Naive thymus-derived CD4-positive, alpha-beta T cell (primary cell): ENCODE data around the gene TOPAZ1. TPM values are rescaled to one million over a fixed set of nuclear protein-coding genes. Genes with fewer than 3 reads are reported as not detected.

Experiments used
- ATAC-seq: fragments of 150-1000 bp; cut with Tn5 transposase; 2 replicates; pipeline ENCODE4 v1.10.0; 2021; ENCODE audit warnings: mild to moderate bottlenecking, moderate library complexity
- CTCF ChIA-PET: fragments of 350-600 bp; sonication (Branson Sonifier 250); formaldehyde crosslinking; loops from one replicate; lab custom pipeline; 2021; ENCODE audit warnings: antibody characterized with exemption; lab: Charles Lee
- POLR2A ChIA-PET: fragments of 350-600 bp; sonication (Branson Sonifier 250); formaldehyde crosslinking; loops from one replicate; lab custom pipeline; 2021; ENCODE audit warnings: antibody characterized with exemption, inconsistent platforms; lab: Charles Lee
- DNase-seq, 9 donors: peaks; one replicate each; pipeline versions ENCODE4 v3.0.0 to v3.0.0-alpha.2; 2020 to 2022; ENCODE audit warnings: mixed read lengths in 1 of 9
- H3K27ac ChIP-seq: one replicate; pipeline ENCODE4 v1.7.0; 2013; ENCODE audit warnings: mild to moderate bottlenecking, low read depth, low read length, moderate library complexity
- H3K27me3 ChIP-seq, 2 donors: one replicate each; pipeline ENCODE4 v1.7.0; 2013; ENCODE audit warnings: low read length in 2 of 2, mild to moderate bottlenecking in 2 of 2, moderate library complexity in 2 of 2; ENCODE audit not compliant: control insufficient read depth in 2 of 2, insufficient read depth in 2 of 2
- H3K36me3 ChIP-seq, 3 experiments: 1 replicate in 2 of 3; 2 replicates in 1 of 3; pipeline ENCODE4 v1.7.0; 2013; ENCODE audit warnings: low read length in 3 of 3, mild to moderate bottlenecking in 3 of 3, moderate library complexity in 1 of 3; ENCODE audit not compliant: insufficient read depth in 3 of 3, control insufficient read depth in 2 of 3
- H3K4me1 ChIP-seq, 2 donors: one replicate each; pipeline ENCODE4 v1.7.0; 2013; ENCODE audit warnings: low read length in 2 of 2, mild to moderate bottlenecking in 2 of 2, moderate library complexity in 1 of 2; ENCODE audit not compliant: control insufficient read depth in 2 of 2, insufficient read depth in 2 of 2
- H3K4me3 ChIP-seq: 2 replicates; pipeline ENCODE4 v1.7.0; 2013; ENCODE audit warnings: mild to moderate bottlenecking, low read length
- H3K9me3 ChIP-seq, 3 experiments: 1 replicate in 2 of 3; 2 replicates in 1 of 3; pipeline ENCODE4 v1.7.0; 2013; ENCODE audit warnings: low read length in 3 of 3; ENCODE audit not compliant: control insufficient read depth in 2 of 3
- H3K27ac Mint-ChIP-seq, 9 donors: one replicate each; pipeline ENCODE4 v1.8.0; 2020 to 2022; ENCODE audit warnings: mixed read lengths in 9 of 9, mild to moderate bottlenecking in 8 of 9, moderate library complexity in 5 of 9, inconsistent platforms in 2 of 9
- H3K27me3 Mint-ChIP-seq, 5 donors: one replicate each; pipeline ENCODE4 v1.8.0; 2021 to 2022; ENCODE audit warnings: mixed read lengths in 5 of 5, mild to moderate bottlenecking in 1 of 5
- H3K36me3 Mint-ChIP-seq, 5 donors: one replicate each; pipeline ENCODE4 v1.8.0; 2020 to 2022; ENCODE audit warnings: mixed read lengths in 5 of 5, mild to moderate bottlenecking in 3 of 5, inconsistent platforms in 1 of 5
- H3K4me1 Mint-ChIP-seq, 7 donors: one replicate each; pipeline ENCODE4 v1.8.0; 2020 to 2022; ENCODE audit warnings: mixed read lengths in 7 of 7, mild to moderate bottlenecking in 3 of 7, inconsistent platforms in 1 of 7
- H3K4me3 Mint-ChIP-seq, 10 donors: one replicate each; pipeline ENCODE4 v1.8.0; 2020 to 2022; ENCODE audit warnings: mild to moderate bottlenecking in 10 of 10, mixed read lengths in 10 of 10, moderate library complexity in 6 of 10, inconsistent platforms in 2 of 10
- H3K9me3 Mint-ChIP-seq, 11 donors: one replicate each; pipeline ENCODE4 v1.8.0; 2020 to 2022; ENCODE audit warnings: mixed read lengths in 11 of 11, mild to moderate bottlenecking in 4 of 11, inconsistent platforms in 1 of 11, moderate library complexity in 1 of 11
- intact Hi-C, 2 donors: fragments of 100-400 bp; cut with micrococcal nuclease; formaldehyde crosslinking; loops; one replicate each; pipeline ENCODE4 v1.15.1; 2023
- polyA plus RNA-seq, 2 donors: library from polyadenylated mRNA; unstranded; fragments of 300-500 nt; fragmentation: Illumina TruSeq; gene quantifications; one replicate each; pipeline ENCODE4 v1.2.3, GENCODE V29; 2021
- total RNA-seq, 6 experiments: library from RNA in 5 of 6; stranded (reverse) in 5 of 6; gene quantifications; 1 replicate in 5 of 6; 2 replicates in 1 of 6; pipeline ENCODE4 v1.2.3 and lab custom pipeline; 2021 to 2026

The TOPAZ1 gene
- total and polyA plus RNA-seq, 7 experiments from 2014 or later: not detected

DNA sequence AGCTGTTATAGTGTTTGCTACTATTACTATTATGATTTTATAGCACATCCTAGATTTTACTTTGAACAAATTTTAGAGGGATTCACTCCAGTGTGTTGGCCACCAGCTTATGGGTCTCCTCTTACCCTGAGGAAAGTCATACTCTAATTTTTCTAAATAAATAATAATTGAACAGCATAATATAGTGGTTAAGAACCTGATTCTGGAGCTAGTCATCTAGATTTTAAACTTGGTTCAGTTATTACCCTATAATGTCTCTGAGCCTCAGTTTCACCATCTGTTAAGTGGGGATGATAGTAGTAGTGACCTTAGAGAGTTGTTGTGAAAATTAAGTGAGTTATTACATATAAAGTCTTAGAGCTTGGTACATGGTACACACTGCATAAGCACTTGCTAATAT, 30.7 kb upstream of the TOPAZ1 start:
- CTCF ChIA-PET: no interaction called here
- DNase-seq (no peak), ATAC-seq (no peak)
- intact Hi-C loops: no loop called here
- Histone ChIP-seq H3K9me3 (no peaks in the 10 kb centered on the region), H3K4me1 (peaks cover 0 to 18% of the 10 kb centered on the region in 2 donors), H3K27ac (no peak overlapping the region), H3K36me3 (no peaks in the 10 kb centered on the region), H3K27me3 (peaks cover 0 to 6% of the 10 kb centered on the region in 2 donors), H3K4me3 (no peak overlapping the region)
- Mint-ChIP-seq H3K9me3 (peaks cover 0 to 10% (median 4%) of the 10 kb centered on the region in 11 donors), H3K27me3 (peaks cover 31 to 73% (median 43%) of the 10 kb centered on the region in 5 donors), H3K4me1 (peaks cover 9 to 34% (median 23%) of the 10 kb centered on the region in 7 donors), H3K36me3 (no peaks in the 10 kb centered on the region), H3K4me3 (no peak overlapping the region), H3K27ac (no peak overlapping the region)
- POLR2A ChIA-PET: no interaction called here

DNA sequence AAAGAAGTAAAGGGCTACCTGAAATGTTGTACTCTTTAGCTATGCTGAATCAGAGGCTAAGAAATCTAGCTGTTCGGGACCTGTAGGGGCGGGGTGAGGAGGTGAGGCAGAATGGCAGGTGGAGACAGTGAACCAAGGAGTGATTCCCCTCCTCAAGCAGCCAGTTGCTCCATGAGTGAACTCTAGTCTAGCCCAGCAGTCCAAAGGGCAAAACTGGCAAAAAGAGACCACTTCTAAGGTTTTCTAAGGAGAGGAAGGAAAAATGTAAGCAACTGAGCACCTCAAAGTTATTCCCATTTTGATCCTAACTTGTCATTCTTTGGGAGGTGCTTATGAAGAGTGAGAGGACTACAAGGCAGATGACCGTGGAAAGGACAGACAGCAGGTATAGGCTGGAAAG, 19.3 kb upstream of the TOPAZ1 start:
- no peaks in the 10 kb centered on the region for H3K9me3 ChIP-seq
- Mint-ChIP-seq H3K4me3 (no peak overlapping the region), H3K9me3 (peaks cover 0 to 4% (median 0%) of the 10 kb centered on the region in 11 donors), H3K27me3 (peaks cover 21 to 39% (median 35%) of the 10 kb centered on the region in 5 donors), H3K27ac (no peak overlapping the region), H3K4me1 (peaks cover 0 to 10% (median 0%) of the 10 kb centered on the region in 7 donors), H3K36me3 (no peaks in the 10 kb centered on the region)
- ATAC-seq (no peak), DNase-seq (no peak)
- intact Hi-C loops: no loop called here
- H3K27me3 ChIP-seq: no peaks in the 10 kb centered on the region
- no peak overlapping the region for H3K27ac ChIP-seq
- ChIA-PET CTCF (no interaction called here), POLR2A (no interaction called here)
- no peak overlapping the region for H3K4me3 ChIP-seq
- no peaks in the 10 kb centered on the region for H3K4me1 ChIP-seq
- no peaks in the 10 kb centered on the region for H3K36me3 ChIP-seq

DNA sequence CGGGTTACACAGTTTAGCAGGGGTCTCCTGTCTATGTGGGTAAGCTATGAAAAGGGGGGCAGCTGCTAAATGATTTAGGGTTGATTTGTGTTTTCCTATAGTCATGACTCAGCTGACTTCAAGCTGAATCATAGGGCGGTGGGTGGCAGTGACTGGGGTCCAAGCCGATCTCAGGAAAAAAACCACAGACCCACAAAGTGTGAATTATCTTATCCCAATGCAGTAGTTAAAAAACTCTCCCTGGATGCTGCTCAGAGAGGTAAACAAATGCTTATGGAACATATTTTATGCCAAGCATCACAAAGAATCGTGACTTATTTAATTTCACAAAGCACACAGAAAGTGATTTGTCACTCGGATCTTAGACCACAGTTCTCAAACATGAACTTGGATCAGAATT, 18.4 kb upstream of the TOPAZ1 start:
- peaks cover 21 to 35% (median 33%) of the 10 kb centered on the region in 5 donors for H3K27me3 Mint-ChIP-seq

DNA sequence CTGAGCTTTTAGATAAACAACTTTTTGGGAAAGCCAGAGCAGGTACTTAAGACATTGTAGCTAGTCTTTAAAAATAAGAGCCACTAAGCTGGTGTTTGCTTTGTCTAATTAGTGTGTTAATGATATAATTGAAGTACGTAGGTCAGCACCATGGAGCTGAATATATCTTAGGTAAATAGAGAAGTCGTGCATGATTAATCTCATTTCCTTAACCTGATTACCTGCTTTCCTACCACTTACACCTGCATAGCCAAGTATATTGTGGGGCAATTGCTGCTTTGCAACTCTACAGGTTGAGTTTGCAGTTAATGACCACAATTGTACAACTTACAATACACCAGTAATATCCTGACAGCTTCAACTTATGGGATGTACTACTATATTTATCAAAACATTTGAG, 17.6 kb upstream of the TOPAZ1 start:
- Histone ChIP-seq H3K4me1 (no peaks in the 10 kb centered on the region), H3K4me3 (no peak overlapping the region), H3K27ac (no peak overlapping the region), H3K36me3 (no peaks in the 10 kb centered on the region), H3K27me3 (no peaks in the 10 kb centered on the region), H3K9me3 (no peaks in the 10 kb centered on the region)
- H3K27me3 Mint-ChIP-seq: peaks cover 21 to 35% (median 32%) of the 10 kb centered on the region in 5 donors
- no peak overlapping the region for H3K4me3 Mint-ChIP-seq
- peaks cover 0 to 17% (median 0%) of the 10 kb centered on the region in 7 donors for H3K4me1 Mint-ChIP-seq
- H3K9me3 Mint-ChIP-seq: peaks cover 0 to 4% (median 0%) of the 10 kb centered on the region in 11 donors
- ChIA-PET CTCF (interaction anchor here (1.0 kb wide), 1 partner anchor 22 kb away, joined by 4 read pairs; no protein-coding TSS in a partner anchor), POLR2A (no interaction called here)
- intact Hi-C loops: no loop called here
- H3K36me3 Mint-ChIP-seq: no peaks in the 10 kb centered on the region
- ATAC-seq: no peak
- no peak overlapping the region for H3K27ac Mint-ChIP-seq
- no peak for DNase-seq

More for the DNA sequence above, 18.4 kb upstream of the TOPAZ1 start:
- intact Hi-C loops: no loop called here
- no peaks in the 10 kb centered on the region for H3K4me1 ChIP-seq
- ChIA-PET POLR2A (no interaction called here), CTCF (no interaction called here)
- Mint-ChIP-seq H3K4me3 (no peak overlapping the region), H3K4me1 (peaks cover 0 to 17% (median 0%) of the 10 kb centered on the region in 7 donors), H3K9me3 (peaks cover 0 to 4% (median 0%) of the 10 kb centered on the region in 11 donors), H3K27ac (peak overlapping the region in 1 of 9 donors; percentile 13), H3K36me3 (no peaks in the 10 kb centered on the region)
- no peak overlapping the region for H3K27ac ChIP-seq
- DNase-seq (no peak), ATAC-seq (no peak)
- no peaks in the 10 kb centered on the region for H3K9me3 ChIP-seq
- no peak overlapping the region for H3K4me3 ChIP-seq
- H3K27me3 ChIP-seq: no peaks in the 10 kb centered on the region
- no peaks in the 10 kb centered on the region for H3K36me3 ChIP-seq

DNA sequence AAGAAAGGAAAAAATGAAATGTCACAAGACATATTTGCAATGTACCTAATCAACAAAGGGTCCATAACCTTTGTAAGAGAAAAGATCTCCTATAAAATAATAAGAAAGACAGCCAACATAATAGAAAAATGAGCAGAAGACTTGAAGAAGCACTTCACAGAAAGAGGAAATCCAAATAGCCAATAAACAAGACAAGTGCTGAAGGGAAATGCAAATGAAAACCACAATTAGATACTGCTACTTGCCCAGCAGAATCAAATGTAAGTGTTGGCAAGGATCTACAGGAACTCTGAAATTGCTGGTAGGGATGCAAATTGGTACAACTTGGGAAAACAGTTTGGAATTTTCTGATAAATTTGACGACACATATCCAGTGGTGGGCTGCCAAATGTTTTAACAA, 15.1 kb upstream of the TOPAZ1 start:
- Mint-ChIP-seq H3K36me3 (no peaks in the 10 kb centered on the region), H3K4me3 (no peak overlapping the region), H3K27me3 (peaks cover 17 to 31% (median 27%) of the 10 kb centered on the region in 5 donors), H3K27ac (no peak overlapping the region), H3K4me1 (peaks cover 0 to 17% (median 0%) of the 10 kb centered on the region in 7 donors), H3K9me3 (peaks cover 0 to 3% (median 0%) of the 10 kb centered on the region in 11 donors)
- H3K9me3 ChIP-seq: no peaks in the 10 kb centered on the region
- intact Hi-C loops: no loop called here
- H3K27me3 ChIP-seq: no peaks in the 10 kb centered on the region
- ChIA-PET POLR2A (no interaction called here), CTCF (interaction anchor here (0.6 to 1.1 kb wide), 5 partner anchors 10 to 528 kb away, joined by 3 read pairs; no protein-coding TSS in a partner anchor)
- ATAC-seq: no peak
- H3K4me1 ChIP-seq: no peaks in the 10 kb centered on the region
- H3K27ac ChIP-seq: no peak overlapping the region
- no peaks in the 10 kb centered on the region for H3K36me3 ChIP-seq
- DNase-seq: no peak
- no peak overlapping the region for H3K4me3 ChIP-seq

DNA sequence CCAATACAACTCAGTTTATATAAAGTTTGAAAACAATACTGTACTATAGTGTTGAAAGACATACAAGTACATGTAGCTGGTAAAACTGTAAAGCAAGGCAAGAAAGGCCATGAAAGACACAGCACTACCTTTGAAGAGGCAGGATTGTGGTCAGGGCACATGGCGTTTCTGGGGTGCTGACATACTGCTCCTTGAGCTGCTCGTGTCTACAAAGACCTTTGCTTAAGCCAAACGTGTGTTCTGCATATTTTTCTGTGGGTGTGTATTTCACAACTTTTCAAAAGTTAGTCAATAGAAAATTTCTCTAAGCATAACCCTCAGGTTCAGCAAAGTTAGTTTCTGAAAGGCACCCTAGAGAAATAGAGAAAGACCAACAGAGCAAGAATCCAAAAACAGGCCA, 14.1 kb upstream of the TOPAZ1 start:
- no peak overlapping the region for H3K27ac Mint-ChIP-seq
- intact Hi-C loops: no loop called here
- no peaks in the 10 kb centered on the region for H3K36me3 Mint-ChIP-seq
- no peaks in the 10 kb centered on the region for H3K36me3 ChIP-seq
- H3K27ac ChIP-seq: no peak overlapping the region
- ATAC-seq (peak; percentile 26), DNase-seq (peak in 2 of 9 donors; percentile 11 to 14)
- ChIA-PET CTCF (interaction anchor here (0.6 to 1.1 kb wide), 2 partner anchors 8 to 9 kb away, joined by 3 read pairs; no protein-coding TSS in a partner anchor), POLR2A (no interaction called here)
- H3K9me3 Mint-ChIP-seq: peaks cover 0 to 3% (median 0%) of the 10 kb centered on the region in 11 donors
- H3K4me3 ChIP-seq: no peak overlapping the region
- H3K9me3 ChIP-seq: no peaks in the 10 kb centered on the region
- peaks cover 10 to 23% (median 21%) of the 10 kb centered on the region in 5 donors for H3K27me3 Mint-ChIP-seq
- H3K27me3 ChIP-seq: no peaks in the 10 kb centered on the region
- H3K4me3 Mint-ChIP-seq: no peak overlapping the region
- no peaks in the 10 kb centered on the region for H3K4me1 ChIP-seq
- H3K4me1 Mint-ChIP-seq: peaks cover 0 to 22% (median 3%) of the 10 kb centered on the region in 7 donors

DNA sequence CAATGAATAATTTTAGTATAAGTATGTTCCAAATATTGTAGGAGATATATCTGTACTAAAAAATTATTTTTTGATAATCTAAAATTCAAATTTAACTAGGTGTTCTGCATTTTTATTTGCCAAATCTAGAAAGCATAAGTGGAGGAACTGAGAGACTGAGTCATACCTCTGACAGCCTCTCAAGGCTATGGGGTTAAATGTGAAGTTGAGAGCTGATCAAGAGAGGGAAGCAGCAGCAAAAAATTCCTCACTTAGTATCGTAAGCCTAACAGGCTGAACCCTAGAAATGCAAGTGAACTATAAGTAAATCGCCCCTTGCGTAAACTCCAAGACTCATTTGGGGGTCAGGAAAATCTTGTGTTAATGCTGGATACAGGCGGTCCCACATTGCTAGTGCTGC, 12.8 kb upstream of the TOPAZ1 start:
- Mint-ChIP-seq H3K4me1 (peaks cover 0 to 26% (median 5%) of the 10 kb centered on the region in 7 donors), H3K36me3 (no peaks in the 10 kb centered on the region), H3K27ac (no peak overlapping the region), H3K4me3 (no peak overlapping the region), H3K27me3 (peaks cover 0 to 24% (median 15%) of the 10 kb centered on the region in 5 donors), H3K9me3 (peaks cover 0 to 3% (median 0%) of the 10 kb centered on the region in 11 donors)
- ATAC-seq (no peak), DNase-seq (no peak)
- Histone ChIP-seq H3K27ac (no peak overlapping the region), H3K36me3 (no peaks in the 10 kb centered on the region), H3K9me3 (no peaks in the 10 kb centered on the region), H3K27me3 (no peaks in the 10 kb centered on the region), H3K4me3 (no peak overlapping the region), H3K4me1 (no peaks in the 10 kb centered on the region)
- ChIA-PET CTCF (interaction anchor here (0.6 kb wide), 1 partner anchor 9 kb away, joined by 4 read pairs; no protein-coding TSS in a partner anchor), POLR2A (no interaction called here)
- intact Hi-C loops: no loop called here
